Right renal cortex interstitium (tissue), 3 donors: ENCODE data around the gene ATP23. TPM values are rescaled to one million over a fixed set of nuclear protein-coding genes. Genes with fewer than 3 reads are reported as not detected.

ENCODE experiments used
- DNase-seq, 3 donors: peaks; one replicate each; pipeline ENCODE4 v3.0.0-alpha.2; 2013; ENCODE audit warnings: low read depth in 3 of 3, low spot score in 2 of 3
- polyA plus RNA-seq, 3 donors: library from polyadenylated mRNA; unstranded; fragments of 120-200 nt; gene quantifications; one replicate each; pipeline ENCODE4 v1.2.1, GENCODE V29; 2013; ENCODE audit not compliant: insufficient read length in 3 of 3

Gene ATP23, protein sequence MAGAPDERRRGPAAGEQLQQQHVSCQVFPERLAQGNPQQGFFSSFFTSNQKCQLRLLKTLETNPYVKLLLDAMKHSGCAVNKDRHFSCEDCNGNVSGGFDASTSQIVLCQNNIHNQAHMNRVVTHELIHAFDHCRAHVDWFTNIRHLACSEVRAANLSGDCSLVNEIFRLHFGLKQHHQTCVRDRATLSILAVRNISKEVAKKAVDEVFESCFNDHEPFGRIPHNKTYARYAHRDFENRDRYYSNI
- 10 to 100 TPM in 2 of 3 donors, 1 to 10 TPM in 1; 8.5 to 13.3 (median 12.8) TPM for polyA plus RNA-seq

DNA sequence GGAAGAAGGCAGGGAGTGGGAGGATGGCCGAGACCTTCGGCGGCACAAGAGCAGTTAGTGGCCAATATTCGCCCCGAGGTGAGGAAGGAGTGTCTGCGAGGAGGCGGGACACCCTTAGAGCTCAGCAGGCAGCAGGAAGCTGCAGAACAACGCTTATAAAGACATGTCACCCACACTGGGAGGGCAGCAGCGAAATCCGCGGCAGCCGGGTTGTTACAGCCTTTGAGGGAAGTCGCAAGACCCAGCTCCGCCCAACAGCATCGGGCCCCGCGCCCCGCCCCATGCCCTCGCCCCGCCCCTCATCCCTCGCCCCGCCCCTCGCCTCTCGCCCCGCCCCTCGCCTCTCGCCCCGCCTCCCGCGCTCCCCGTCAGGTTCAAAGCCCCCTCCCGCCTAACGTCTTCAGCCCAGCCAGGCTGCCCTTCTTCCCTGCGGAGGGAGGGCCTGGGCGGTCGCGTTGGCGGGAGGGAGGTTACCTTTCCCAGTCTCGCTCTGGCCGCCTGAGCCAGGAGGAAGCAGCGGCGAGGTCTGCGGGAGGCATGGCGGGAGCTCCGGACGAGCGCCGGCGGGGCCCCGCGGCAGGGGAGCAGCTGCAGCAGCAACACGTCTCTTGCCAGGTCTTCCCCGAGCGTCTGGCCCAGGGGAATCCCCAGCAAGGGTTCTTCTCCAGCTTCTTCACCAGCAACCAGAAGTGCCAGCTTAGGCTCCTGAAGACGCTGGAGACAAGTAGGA is at the start of gene ATP23:
Gene ATP23 (plus strand): TSS at position 403 of the 730 bp plus-strand sequence. CDS start 135 bp downstream, at position 538.
- DNase-seq: peak; percentile 56 to 75 (median 75)

DNA sequence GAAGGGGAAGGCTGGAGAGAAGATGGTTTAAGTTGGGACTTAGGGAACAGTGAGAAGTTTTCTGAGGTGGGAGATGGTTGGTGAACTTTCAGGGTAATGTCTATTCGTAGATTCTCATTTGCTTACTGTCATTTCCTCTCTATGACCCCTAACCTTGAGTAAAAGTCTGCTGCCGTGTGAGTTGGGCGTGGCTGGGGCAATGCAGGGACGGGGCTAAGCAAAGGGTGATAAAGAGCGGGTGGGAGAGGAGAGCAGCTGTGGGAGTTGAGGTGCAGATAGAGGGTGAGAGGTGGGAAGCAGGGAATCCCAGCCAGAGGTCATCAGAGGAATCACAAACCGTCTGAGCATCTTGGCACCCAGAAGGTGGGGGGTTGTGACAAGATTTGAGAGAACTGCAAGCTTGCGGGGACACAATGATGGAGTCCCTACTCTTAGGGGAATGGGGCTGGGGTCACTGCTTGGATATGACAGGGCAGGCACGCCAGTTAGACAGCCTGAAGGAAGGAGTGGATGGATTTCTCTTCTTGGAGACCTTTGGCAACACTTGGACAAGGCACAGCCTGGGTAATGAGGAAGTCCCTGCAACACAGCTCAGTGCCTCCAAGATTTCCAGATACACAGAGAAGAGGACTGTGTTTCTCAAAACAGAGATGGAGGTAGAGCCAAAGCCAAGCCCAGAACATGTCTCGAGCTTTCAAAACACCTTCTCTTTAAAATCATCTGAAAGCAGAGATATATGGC is 49.0 kb upstream of the ATP23 start:
- DNase-seq: no peak

DNA sequence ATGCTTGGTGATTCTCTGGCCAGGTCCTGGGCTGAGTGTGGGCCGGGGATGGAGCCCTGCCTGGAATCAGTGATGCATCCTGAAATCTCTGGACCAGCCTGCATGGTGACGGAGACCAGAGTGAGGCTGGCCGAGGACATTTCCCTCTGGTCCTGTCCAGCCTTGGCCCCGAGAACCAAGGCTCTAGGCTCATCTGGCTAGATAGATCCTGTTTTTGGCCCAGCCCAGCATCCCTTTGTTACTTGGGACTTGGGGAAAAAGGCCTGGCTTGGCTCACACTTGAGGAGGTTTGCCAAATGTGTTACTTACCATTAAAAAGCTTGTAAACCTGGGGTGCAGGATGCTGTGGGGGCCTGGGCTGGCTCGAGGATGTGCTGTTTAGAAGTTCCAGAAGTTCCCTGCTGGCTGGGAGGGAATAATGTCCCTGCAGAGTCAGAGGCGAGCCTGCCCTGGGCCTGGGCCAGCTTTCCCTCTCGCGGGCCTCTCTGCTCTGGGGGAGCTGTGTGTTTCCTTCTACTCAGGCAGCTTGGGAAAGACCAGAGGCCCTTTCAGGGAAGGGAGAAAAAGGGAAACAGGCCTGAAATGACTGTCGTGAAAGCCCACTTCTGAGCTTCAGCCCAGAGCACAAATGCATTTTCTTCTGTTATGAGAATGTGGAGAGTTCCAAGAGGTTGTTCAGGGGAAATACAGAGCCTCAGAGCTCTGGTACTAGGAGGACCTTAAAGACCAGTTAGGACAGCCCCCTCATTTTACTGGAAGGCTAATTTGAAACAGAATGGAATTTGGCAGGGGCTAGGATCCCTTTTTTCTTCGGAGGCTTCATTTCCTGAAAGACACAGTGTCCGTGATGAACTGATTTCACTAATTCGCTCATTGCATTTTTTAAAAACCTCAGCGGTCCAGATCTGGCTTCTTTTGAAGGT is 47.7 kb upstream of the ATP23 start:
- peak; percentile 88 to 92 (median 89) for DNase-seq

DNA sequence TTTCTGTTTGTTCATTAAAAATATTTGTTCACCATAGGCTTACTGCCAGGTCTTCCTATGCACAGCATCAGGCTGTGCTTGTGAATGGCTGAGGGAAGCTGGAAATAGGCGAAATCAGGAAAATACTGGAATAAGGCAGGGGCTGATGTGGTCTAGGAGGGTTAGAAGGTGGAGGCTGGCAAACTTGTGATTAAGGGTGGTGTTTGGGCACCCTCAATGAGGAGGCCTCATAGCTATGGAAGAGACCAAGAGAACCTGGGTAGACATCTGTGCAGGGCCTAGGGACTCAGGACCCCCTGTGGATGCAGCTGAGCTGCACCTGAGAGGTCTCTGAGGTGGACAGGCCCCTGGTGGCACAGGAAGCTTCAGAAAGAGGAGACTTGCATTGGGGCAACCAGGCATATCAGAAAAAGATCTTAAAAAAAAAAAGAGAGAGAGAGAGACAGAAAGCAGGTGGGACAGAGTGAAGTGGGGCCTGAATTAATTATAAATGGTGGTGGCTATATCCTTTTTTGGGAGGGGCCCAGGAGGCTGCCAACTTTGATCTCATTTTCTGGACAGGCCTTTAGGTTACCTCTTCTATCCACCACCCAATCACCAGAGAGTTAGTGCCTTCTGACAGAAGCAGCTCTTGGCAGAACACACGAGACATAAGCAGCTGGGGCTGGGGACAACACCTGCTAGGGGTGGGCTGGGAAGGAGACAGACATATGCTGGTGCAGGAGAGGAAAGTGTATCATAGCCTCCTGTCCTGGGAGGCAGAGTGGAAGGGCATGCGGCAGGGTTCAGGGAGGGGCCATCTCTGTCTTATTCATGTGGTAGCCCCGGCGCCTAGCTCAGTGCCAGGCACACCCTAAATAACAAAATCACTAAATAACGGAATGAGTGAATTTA is 46.7 kb upstream of the ATP23 start:
- no peak for DNase-seq

DNA sequence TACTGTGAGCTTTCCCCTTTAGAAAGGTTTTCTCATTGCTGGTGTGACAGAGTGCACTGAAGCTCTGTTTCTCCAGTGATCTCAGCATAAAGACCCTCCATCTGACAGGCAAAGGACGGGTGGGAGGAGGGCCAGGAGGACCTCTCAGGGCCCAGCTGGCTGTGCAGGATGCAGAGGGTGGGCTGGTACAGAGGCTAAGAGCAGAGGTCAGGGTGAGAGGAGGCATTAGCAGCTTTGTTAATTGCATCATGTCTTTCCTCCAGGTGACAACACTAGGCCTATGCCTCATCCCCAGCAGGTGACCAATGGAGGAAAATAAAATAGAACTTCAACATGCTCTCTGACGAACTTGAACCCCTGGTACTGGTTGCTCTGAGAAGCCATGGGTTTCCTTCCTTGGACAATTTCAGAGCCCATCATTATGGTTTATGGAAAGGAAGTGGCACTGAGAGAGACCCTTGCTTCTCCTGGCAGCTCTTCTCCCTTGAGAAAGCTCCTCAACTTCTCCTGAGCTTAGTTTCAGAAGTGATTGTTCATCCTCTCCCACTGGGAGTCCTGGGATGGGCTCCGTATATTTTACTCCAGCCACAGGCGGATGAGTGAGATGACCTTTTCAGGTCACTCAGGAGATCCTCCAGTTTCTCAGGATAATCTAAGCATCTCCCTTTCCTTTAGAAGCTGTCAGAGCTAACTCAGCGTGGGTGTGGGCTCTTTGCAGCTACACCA is 45.8 kb upstream of the ATP23 start:
- no peak for DNase-seq

DNA sequence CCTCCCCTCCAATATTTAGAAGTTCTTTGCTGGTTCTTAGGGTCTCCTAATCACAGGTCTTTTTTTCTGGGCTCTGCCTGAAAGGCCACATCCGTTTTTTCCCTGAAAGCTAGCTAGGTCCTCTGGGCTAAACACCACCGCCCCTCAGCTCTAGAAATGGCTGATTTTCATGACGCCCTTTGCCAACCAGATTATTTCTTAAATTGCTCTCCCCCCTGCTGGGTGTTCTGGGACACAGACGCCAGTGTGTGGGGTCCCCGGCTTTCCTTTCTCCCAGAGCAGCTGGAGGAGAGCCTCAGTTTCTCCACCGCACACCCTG is 45.3 kb upstream of the ATP23 start:
- DNase-seq: no peak

DNA sequence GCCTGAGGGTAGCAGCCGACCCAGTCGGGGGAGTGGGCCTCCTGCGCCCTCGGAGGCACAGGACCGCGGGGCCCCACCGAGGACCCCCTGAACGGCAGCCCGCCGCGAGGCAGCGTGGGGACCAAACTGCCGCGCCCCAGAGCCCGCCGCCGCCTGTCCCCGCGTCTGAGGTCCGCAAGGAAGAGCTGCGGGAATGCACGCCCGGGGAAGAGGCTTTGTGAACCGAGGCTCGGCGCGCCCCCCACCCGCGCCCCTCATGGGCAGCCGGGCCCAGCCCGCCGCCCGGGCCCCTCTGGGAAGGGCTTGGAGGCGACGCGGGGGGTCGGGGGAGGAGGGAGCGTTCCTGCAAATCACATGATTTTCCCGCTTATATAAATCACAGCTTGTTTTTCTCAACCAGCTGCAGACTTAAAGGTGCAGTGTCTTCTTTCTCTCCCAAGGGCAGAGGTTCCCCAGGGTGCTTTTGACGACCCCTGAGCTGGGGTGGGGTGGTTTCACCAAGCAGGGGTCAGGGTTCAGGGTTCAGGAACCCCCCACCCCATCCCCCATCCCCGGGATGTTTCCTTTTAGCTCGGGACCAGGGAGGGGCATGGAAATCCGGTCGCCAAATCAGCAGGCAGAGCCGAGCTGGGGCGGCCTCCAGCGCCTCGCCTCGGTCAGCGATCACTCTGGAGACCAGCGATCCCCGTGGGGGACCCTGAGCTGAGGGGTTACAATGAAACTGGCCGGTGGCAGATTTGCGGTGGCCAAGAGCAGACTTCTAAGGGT is 44.7 kb upstream of the ATP23 start:
- peak in 1 of 3 donors; percentile 81 for DNase-seq

DNA sequence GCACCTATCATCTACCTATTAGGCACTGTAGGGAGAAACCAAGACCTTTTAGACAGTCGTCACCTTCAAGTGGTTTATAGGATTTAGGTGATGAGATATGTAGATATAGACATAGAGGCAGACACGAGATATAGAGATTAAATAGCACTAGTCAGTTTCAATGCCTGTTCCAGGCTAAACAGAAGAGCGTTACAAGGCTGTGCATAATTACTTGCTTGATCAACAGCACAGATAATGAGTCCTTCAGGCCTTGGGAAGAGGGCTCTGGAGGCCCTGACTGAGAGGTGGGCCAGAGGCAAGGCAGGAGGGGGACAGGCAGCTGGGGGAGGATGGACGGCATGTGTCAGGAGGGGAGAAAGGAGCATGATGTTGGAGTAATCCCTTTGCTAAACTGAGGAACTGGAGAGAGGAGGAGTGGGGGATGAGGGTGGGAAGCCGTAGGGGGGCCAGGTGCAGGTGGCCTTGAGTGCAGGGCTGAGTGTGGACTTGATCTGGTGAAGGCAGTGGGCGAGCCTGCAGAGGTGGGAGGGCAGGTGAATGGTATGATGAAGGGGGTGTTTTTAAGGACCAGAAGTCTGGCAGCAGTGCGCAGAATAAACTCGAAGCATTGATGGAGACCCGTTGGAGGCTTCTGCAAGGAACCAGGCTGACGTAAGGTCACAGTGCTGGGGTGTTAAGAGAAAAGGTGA is 43.9 kb upstream of the ATP23 start:
- no peak for DNase-seq

DNA sequence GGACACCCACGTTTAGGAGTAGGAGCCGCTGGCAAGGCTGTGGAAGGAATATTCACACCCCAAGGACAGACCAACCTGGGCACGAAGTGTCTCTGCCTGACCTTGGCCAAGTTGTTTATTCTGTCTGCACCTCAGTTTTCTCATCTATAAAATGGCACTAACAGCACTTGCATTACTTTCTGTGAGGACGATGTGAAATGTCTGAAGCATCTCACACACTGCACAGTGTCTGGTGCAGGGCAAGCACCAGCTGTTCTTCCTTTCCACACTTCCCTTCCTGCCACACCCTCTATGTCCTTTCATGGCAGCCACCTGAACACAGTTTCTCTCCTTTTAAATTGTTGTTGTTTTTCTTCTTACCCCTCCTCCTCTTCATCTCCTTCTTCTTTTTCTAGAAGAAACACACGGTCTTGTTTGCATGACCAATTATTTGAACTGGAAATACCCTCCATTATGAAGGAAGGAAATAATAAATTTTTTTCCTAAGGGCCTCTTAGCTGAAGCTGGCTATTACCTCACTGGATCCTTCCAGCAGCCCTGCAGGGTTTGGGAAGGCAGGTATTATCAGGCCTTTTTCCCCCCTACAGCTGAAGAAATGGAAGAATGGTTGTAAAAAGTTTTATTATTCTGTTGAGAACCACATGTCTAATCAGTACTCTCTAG is 42.9 kb upstream of the ATP23 start:
- DNase-seq: no peak

DNA sequence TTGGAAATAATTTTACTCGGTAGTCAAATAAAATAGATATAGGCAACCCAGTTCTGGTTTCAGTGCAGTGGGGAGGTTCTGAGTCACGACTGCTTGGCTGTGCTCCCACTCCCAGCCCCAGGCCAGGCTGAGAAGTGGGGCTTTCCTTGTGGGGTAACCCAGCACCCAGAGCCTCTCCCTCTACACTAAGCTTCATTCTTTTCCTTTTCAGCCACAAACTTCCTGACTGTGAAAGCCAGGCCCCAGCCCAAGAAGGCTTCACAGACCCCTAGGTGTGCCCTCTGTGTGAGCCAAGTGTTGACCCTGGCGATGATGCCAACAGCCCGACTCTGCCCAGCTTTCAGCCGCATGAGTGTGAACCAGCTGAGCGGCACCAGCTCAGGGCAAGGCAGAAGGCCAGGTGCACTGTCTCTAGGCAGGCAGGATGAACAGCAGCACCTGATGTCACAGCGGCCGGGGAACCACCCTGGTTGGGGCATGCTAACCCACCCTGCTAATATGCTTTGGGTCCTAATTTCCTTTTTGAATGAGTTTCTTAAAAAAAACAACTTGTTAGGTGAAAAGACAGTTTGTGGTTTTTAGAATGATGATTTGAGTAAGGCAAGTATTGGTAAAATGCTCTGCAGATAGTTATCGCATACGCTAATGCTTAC is 42.2 kb upstream of the ATP23 start:
- DNase-seq: no peak

DNA sequence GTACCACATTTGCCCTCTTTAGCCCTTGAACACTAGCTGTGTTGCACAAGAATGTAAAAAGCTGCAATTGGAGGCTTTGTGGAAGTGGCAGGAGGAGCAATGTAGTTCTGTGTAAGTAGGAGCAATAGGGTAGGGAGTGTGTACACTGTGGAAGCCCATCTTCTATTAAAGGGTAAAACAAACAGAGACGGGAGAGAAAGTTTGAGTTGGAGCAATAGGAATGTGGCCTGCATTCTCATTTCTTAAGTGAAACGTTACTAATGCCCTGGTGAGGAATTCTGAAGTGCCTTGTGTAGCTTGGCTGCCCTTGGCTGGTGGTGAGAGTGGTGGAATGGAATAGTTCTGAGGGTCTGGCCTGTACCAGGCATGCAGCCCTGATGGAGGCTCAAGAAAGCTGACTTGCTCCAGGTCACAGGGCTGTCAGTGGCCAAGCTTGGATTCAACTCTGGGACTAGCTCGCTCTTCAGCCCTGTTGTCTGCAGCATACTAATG is 38.8 kb upstream of the ATP23 start:
- no peak for DNase-seq

DNA sequence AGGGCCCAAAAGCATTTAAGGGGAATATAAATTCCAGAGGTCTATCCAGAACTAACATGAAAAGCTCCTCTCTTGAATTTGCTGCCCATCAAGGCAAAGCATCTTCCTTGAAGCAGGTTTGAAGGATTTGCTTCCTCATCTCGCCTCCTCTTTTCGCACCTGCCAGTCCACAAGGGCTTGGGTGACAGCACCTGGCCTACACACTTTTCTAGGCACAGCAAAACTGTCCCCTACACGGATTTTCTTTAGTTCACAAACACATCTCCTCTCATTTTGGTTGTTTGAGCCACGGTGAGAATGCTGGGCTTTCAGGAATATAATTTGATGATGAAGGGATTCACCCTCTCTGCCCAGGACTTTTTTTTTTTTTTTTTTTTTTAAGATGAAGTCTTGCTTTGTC is 36.9 kb upstream of the ATP23 start:
- DNase-seq: no peak

DNA sequence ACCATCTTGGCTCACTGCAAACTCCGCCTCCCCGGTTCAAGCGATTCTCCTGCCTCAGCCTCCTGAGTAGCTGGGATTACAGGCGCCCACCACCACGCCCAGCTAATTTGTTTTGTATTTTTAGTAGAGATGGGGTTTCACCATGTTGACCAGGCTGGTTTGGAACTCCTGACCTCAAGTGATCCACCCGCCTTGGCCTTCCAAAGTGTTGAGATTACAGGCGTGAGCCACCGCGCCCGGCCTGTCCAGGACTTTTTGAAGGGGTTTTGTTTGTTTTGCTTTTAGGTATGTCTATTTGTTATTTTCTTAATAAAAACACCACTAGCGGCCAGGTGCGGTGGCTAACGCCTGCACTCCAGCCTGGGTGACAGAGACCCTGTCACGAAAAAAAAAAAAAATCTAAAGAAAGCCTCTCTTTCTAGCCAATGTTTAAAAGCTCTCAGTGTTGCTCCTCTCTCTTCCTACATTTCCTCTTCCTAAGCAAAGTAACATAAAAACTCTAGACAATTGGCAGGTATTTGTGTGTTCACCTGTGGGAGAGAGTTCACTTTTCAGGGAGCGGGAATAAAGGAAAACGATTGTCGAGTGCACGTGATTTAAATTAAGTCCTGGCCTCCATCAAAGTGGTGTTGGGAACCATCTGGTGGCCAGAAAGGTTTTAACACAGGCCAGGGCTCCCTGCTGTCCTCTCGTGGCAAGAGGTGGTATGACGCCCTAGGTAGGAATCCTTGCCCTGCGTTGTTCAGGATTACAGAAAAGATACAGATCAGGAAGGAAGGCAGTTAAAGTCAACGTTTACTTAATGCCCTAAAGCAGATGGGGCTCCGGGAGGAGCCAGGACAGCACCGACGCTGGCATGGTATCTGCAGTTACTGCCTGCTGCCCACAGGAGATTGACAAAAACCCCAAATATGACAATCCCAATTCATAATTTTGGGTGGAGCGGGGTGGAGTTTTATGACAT is 36.2 kb upstream of the ATP23 start:
- peak in 2 of 3 donors; percentile 72 to 77 for DNase-seq

DNA sequence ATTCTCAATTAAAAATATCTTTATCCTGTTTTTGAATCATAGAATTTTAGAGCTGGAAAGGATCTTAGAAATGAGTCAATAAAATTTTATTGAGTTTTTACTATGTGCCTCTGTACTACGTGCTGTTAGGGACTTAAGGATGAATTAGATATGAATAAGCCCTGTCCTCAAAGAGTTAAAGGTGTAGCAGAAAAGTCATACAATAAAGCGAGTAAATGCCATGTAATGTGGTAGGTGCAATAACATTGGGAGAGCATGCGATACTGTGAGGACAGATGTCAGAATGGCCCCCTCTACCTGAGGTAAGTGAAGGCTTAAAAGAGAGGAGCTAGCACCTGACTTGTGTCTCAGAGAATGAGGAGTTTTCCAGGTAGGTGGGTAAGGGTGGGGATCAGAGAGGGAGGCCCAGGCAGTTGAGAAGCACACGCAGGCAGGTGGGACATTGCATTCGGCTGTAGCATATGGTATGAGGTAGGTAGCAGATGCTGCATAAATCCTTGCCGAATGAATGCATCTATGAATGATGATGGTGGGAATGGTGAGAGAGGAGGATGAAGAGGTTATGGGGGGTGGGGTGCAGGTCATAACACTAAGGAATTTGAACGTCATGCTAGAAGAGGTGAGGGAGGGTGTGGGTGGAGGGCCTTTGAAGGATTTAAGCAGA is 35.4 kb upstream of the ATP23 start:
- DNase-seq: no peak

DNA sequence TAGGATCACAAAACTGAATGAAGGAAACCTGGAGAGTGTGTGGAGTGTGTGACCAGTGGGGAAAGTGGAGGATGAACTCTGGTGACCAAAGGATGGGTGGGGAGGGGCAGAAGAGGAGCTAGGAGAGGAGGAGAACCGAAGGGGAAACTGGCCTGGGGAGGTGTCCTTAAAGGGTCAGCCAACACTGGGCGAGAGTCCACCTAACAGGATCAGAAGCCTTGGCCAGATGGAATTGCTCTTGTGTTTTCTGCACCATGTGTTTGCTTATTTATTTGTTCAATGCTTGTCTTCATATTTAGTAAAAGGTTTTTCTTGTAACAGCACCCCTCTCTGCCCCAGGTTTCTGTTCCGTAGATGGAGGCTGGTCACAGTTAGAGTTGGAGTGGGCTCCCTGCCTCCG is 34.5 kb upstream of the ATP23 start:
- no peak for DNase-seq
